K562 (cell line): ENCODE results near the gene PBX1. TPM values are rescaled to one million over a fixed set of nuclear protein-coding genes. Genes with fewer than 3 reads are reported as not detected.
A peak's percentile ranks its signal among the peaks of the same experiment; 100 is the strongest.

Source experiments
- ATAC-seq: fragments of 200-7000 bp; cut with Tn5 transposase; 3 replicates; pipeline ENCODE4 v1.9.1; 2020; ENCODE audit warnings: moderate library complexity
- BruUV-seq: library from RNA; stranded (reverse); fragments of 400-500 nt; replicated peaks from 2 replicates; lab custom pipeline; 2021; lab: Mats Ljungman, UMichigan
- CTCF ChIA-PET: fragments of 300-600 bp; formaldehyde crosslinking; extraction: SDS; loops from one replicate; lab custom pipeline; 2021; ENCODE audit warnings: low intra/inter-chr PET ratio; lab: Yijun Ruan, JAX
- POLR2A ChIA-PET: fragments of 300-600, 350-650 bp; sonication (Branson Sonifier 250); formaldehyde crosslinking; extraction: SDS; loops from one replicate; lab custom pipeline; 2021; ENCODE audit warnings: antibody characterized with exemption, inconsistent platforms; lab: Yijun Ruan, JAX
- DNase-seq, 4 experiments: peaks; one replicate each; pipeline versions ENCODE4 v3.0.0 to v3.0.0-alpha.2; 2011 to 2018; ENCODE audit warnings: low spot score in 3 of 4, mixed read lengths in 3 of 4; ENCODE audit errors: extremely low read depth in 1 of 4
- FAIRE-seq: peaks from 2 replicates; lab custom pipeline; 2011; peaks lifted over from hg19 to GRCh38; lab: Jason Lieb, UNC
- H2AFZ ChIP-seq: 2 replicates; pipeline ENCODE4 v1.6.0; 2011; ENCODE audit warnings: low read depth, low read length, control low read depth, inconsistent platforms
- H3K27ac ChIP-seq: fragments of 200-600 bp; 3 replicates; pipeline ENCODE4 v1.8.0; 2011; ENCODE audit warnings: low read depth, mild to moderate bottlenecking, control low read depth, inconsistent platforms, low read length, moderate library complexity, mixed read lengths; ENCODE audit errors: extremely low read depth
- H3K27me3 ChIP-seq, 2 experiments: fragments of 300-600 bp in 1 of 2; 2 replicates in 1 of 2; 3 replicates in 1 of 2; pipeline versions ENCODE4 v1.6.0 to v1.8.0; 2011; ENCODE audit warnings: inconsistent platforms in 2 of 2, low read length in 2 of 2, mild to moderate bottlenecking in 1 of 2, mixed read lengths in 1 of 2, moderate library complexity in 1 of 2; ENCODE audit not compliant: control insufficient read depth in 2 of 2, insufficient read depth in 2 of 2
- H3K36me3 ChIP-seq: fragments of 300-600 bp; 3 replicates; pipeline ENCODE4 v1.8.0; 2011; ENCODE audit warnings: mild to moderate bottlenecking, low read length, inconsistent platforms; ENCODE audit not compliant: control insufficient read depth, insufficient read depth
- H3K4me1 ChIP-seq, 2 experiments: fragments of 200-600 bp in 1 of 2; replicated peaks in 1 of 2; 2 replicates in 1 of 2; 3 replicates in 1 of 2; pipeline versions ENCODE4 v1.5.1 to v1.8.0; 2011; ENCODE audit warnings: inconsistent platforms in 2 of 2, low read length in 2 of 2, mild to moderate bottlenecking in 1 of 2, mixed read lengths in 1 of 2, moderate library complexity in 1 of 2; ENCODE audit not compliant: control insufficient read depth in 2 of 2, insufficient read depth in 2 of 2
- H3K4me2 ChIP-seq: 2 replicates; pipeline ENCODE4 v1.6.1; 2011; ENCODE audit warnings: low read length, control low read depth, inconsistent platforms, mixed read lengths; ENCODE audit not compliant: insufficient read depth
- H3K4me3 ChIP-seq: fragments of 200-600 bp; sonication (generic), shearing (Covaris generic); 2 replicates; pipeline ENCODE4 v1.5.1; 2016; ENCODE audit warnings: control low read depth, inconsistent platforms
- H3K79me2 ChIP-seq: fragments of 200-600 bp; 3 replicates; pipeline ENCODE4 v1.8.0; 2011; ENCODE audit warnings: low read length, inconsistent platforms; ENCODE audit not compliant: control insufficient read depth, insufficient read depth
- H3K9ac ChIP-seq, 2 experiments: 2 replicates each; pipeline versions ENCODE4 v1.6.0 to v1.6.1; 2011; ENCODE audit warnings: low read depth in 2 of 2, low read length in 2 of 2, control low read depth in 1 of 2, inconsistent platforms in 1 of 2, mild to moderate bottlenecking in 1 of 2, mixed read lengths in 1 of 2; ENCODE audit not compliant: insufficient read depth in 1 of 2
- H3K9me1 ChIP-seq: one replicate; pipeline ENCODE4 v1.6.0; 2011; ENCODE audit warnings: inconsistent platforms, mild to moderate bottlenecking, low read length, moderate library complexity; ENCODE audit not compliant: control insufficient read depth, insufficient read depth
- H3K9me3 ChIP-seq: replicated peaks from 2 replicates; pipeline ENCODE4 v1.5.1; 2011; ENCODE audit warnings: low read depth, low read length, inconsistent platforms; ENCODE audit not compliant: control insufficient read depth, insufficient read depth
- H4K20me1 ChIP-seq: replicated peaks from 2 replicates; pipeline ENCODE4 v1.6.1; 2011; ENCODE audit warnings: low read length, inconsistent platforms, mixed read lengths; ENCODE audit not compliant: control insufficient read depth, insufficient read depth
- SNRNP70 ChIP-seq: fragments of 200-400 bp; formaldehyde crosslinking; optimal IDR thresholded peaks from 2 replicates; pipeline ENCODE3; 2017; ENCODE audit warnings: low read depth, low read length
- SP1 ChIP-seq: sonication (generic); formaldehyde crosslinking; IDR thresholded peaks from 2 replicates; pipeline ENCODE4 v1.8.1; 2022; ENCODE audit warnings: mild to moderate bottlenecking, missing genetic modification reagents
- ZNF449 ChIP-seq: fragments of 250-450 bp; sonication (Bioruptor Pico); IDR thresholded peaks from 2 replicates; pipeline ENCODE4 v1.8.0; 2022; ENCODE audit warnings: moderate library complexity, mild to moderate bottlenecking, inconsistent platforms
- WGBS: fragments of 100-300 bp; shearing (Covaris generic); methylation state at CpG from one replicate; pipeline ENCODE4 v1.1.6; 2016; ENCODE audit warnings: low coverage, mixed read lengths; ENCODE audit not compliant: insufficient coverage; ENCODE audit errors: missing lambda C conversion rate; 5-methylcytosine and 5-hydroxymethylcytosine counted together
- in situ Hi-C: fragments of 300-500 bp; cut with MboI; formaldehyde crosslinking; loops from 4 replicates; pipeline ENCODE4 v1.15.0; 2018; ENCODE audit warnings: inconsistent platforms, mixed read lengths
- intact Hi-C: fragments of 100-400 bp; cut with micrococcal nuclease; formaldehyde crosslinking; loops from 2 replicates; pipeline ENCODE4 v1.14.2; 2022
- polyA plus RNA-seq, 8 experiments: library from polyadenylated mRNA; depleted of rRNA in 4 of 8; stranded (reverse) in 5 of 8; unstranded in 3 of 8; fragments of >200 nt; fragmentation: Nextera tagmentation in 2 of 8; fragmentation: Illumina TruSeq in 1 of 8; extraction: Ambion mirVana in 2 of 8; extraction: Trizol in 1 of 8; gene quantifications; 2 replicates each; pipeline versions ENCODE4 v1.2.1 to v1.2.3, GENCODE V29; 2011 to 2014; ENCODE audit warnings: inconsistent platforms in 1 of 8, missing spikeins in 1 of 8
- total RNA-seq, 7 experiments: library from RNA; depleted of rRNA in 6 of 7; stranded (reverse); fragments of >200 nt in 6 of 7; fragmentation: Illumina TruSeq in 2 of 7; extraction: Trizol in 2 of 7; gene quantifications; 2 replicates each; pipeline versions ENCODE4 v1.2.1 to v1.2.3, GENCODE V29; 2011 to 2021; ENCODE audit warnings: low replicate concordance in 1 of 7
- TF ChIP-seq, protein P1 (sequence below): IDR thresholded peaks from 2 replicates; pipeline ENCODE4 v1.6.1; 2012; ENCODE audit warnings: low read depth, low read length, improper control_type of control experiment, borderline replicate concordance

Gene PBX1
- total and polyA plus RNA-seq, 9 of the 15 experiments (the other 6 are each of a cell fraction or from before 2014, with no cell fraction given), result 0.03 to 0.62 (median 0.17) TPM

GRCh38 chr1:164719676-164720439 lies 160.9 kb downstream of the PBX1 start:
- H3K36me3 ChIP-seq, result no peaks in the 10 kb centered on the region
- H2AFZ ChIP-seq, result 0 out of 2 replicates have a peak overlapping the region, but pooled peaks have one; percentile 67
- CTCF ChIA-PET, result no interaction called here
- peaks cover 0 to 14% of the 10 kb centered on the region in 2 experiments; a peak in 2 of 5 replicates for H3K4me1 ChIP-seq
- POLR2A ChIA-PET, result no interaction called here
- no peaks in the 10 kb centered on the region for H4K20me1 ChIP-seq
- 0 out of 2 replicates have a peak, but pooled peaks cover under 1% of the 10 kb centered on the region for H3K9me3 ChIP-seq
- TF ChIP-seq SNRNP70 (no peak), SP1 (no peak), ZNF449 (CRISPR knock-in tag) (no peak)
- TF ChIP-seq, protein P1, sequence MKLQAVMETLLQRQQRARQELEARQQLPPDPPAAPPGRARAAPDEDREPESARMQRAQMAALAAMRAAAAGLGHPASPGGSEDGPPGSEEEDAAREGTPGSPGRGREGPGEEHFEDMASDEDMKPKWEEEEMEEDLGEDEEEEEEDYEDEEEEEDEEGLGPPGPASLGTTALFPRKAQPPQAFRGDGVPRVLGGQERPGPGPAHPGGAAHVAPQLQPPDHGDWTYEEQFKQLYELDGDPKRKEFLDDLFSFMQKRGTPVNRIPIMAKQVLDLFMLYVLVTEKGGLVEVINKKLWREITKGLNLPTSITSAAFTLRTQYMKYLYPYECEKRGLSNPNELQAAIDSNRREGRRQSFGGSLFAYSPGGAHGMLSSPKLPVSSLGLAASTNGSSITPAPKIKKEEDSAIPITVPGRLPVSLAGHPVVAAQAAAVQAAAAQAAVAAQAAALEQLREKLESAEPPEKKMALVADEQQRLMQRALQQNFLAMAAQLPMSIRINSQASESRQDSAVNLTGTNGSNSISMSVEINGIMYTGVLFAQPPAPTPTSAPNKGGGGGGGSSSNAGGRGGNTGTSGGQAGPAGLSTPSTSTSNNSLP, result no peak
- H3K9me1 ChIP-seq, result no peaks in the 10 kb centered on the region
- BruUV-seq, result no TSS peak
- no peak overlapping the region for H3K27ac ChIP-seq
- H3K4me3 ChIP-seq, result no peak overlapping the region
- H3K27me3 ChIP-seq, result no peaks in the 10 kb centered on the region; a peak in 1 of 5 replicates
- H3K79me2 ChIP-seq, result no peaks in the 10 kb centered on the region
- no peak overlapping the region for H3K9ac ChIP-seq
- FAIRE-seq (no peak), ATAC-seq (no peak), DNase-seq (no peak)
- H3K4me2 ChIP-seq, result no peak overlapping the region
- intact Hi-C loops, result no loop called here
- WGBS, result 11% methylated on average over 8 of the region's 8 CpGs
- in situ Hi-C loops, result no loop called here
